Measurements from ENCODE around the gene CEP68. TPM values are rescaled to one million over a fixed set of nuclear protein-coding genes. Genes with fewer than 3 reads are reported as not detected.
"Not testable (repeated sequence)": the region's sequence is repeated elsewhere in the genome, so short reads cannot be mapped to it uniquely, and the experiment has no call there.

The CEP68 gene
- total RNA-seq, 1 donor: 38.5 TPM

GRCh38 chr2:65030476-65031332, 25.5 kb upstream of the CEP68 start:
- no peak for DNase-seq (ENCODE audit: low read depth in 2 of 3, low spot score in 2 of 3)

DNA sequence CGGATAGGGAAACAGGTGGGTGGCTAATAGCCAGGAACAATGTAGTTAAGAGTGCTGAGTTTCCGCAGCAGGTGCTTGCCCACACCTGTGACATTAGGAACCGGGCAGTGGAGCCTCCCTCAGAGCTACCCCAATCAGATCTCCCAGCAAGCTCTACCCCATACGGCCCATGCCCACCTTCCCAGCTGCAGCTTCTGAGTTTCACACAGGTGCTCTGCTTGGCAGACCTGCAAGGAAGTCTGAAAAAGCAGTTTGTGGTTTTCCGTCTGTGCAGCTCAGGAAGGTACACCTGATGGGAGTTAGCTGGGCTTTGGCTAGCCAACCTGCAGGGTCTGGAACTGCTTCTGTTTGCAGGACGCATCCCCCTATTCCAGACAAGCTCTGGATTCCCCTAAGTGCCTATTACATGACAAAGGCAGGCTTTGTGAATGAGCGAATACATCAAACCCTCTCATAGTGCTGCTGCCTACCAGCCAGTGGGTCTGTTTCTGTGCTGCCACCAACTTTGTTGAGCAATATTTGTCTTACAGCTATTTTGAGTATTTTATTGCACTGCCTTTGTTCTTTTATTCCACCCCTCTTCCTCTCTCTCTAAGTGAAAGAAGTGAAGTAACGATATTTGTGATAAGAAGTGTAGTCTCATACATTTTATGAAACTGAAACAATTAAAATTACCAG, 24.7 kb upstream of the CEP68 start:
- no peak for DNase-seq (ENCODE audit: low read depth in 2 of 3, low spot score in 2 of 3)

- no peak for DNase-seq (ENCODE audit: low read depth in 2 of 3, low spot score in 2 of 3)
These were observed 23.9 kb upstream of the CEP68 start for GRCh38 chr2:65032019-65032975.

DNA sequence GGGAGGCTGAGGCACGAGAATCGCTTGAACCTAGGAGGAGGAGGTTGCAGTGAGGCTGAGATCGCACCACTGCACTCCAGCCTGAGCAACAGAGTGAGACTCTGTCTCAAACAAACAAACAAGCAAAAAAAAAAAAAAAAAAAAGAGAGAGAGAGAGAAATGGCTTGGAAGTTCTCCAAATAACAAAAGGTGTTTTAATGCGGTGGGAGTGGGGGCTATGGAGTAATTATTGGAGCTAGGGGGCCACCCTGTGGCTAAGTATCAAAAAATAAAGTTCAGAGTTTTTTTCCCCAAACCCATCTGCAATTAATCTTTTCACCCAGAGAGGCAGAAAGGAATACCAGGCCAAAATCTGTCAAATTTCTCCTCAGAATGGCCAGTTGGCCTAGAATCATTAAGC, 23.0 kb upstream of the CEP68 start:
- peak in 2 of 3 donors; percentile 61 to 77 for DNase-seq (ENCODE audit: low read depth in 2 of 3, low spot score in 2 of 3)

GRCh38 chr2:65033667-65034066, 22.5 kb upstream of the CEP68 start:
- not testable (repeated sequence) for DNase-seq (ENCODE audit: low read depth in 2 of 3, low spot score in 2 of 3)

DNA sequence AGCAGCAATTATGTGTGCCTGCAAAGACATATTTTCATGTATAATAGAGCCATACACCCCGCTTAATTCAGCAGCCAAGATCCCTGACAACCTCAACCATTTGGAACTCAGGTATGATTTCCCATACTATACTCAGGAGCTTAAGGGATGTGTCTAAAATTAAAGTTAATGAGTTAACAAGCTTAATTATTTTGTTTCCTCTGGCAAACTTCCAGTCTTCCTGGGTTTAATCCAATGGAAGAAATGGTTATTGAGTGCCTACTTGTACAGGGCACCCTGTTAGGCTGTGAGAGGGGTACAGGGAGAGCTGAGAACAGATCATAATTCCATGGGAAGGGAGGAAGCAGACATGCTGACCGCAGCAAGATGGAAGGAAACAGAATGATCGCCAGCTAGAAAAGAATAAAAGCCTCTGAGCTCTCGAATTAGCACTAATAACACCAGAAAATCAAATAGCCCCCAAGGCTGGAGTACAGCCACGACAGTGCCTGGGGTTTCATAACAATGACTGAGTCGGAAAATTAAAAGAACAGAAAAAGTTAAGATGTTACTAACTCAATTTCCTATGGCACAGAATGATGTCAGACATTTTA, 20.8 kb upstream of the CEP68 start:
- no peak for DNase-seq (ENCODE audit: low read depth in 2 of 3, low spot score in 2 of 3)

DNA sequence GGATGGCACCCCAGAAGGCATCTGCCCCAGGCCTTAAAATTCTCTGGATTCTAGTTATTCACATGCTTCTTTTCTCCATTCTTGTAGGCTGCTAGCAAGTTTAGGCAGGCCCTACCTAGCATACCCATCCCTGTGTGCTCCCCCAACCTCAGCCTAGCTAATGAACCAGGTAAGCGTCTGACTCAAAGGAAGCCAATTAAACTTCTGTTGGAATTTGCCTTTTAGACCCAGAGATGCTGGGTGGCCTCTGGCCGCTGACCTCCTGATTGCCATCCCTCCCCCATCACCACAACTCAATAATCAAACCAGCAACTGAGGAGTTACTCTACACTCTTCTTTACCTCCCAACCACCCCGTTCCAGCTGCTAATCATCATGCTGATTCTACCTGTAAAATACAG, 19.0 kb upstream of the CEP68 start:
- no peak for DNase-seq (ENCODE audit: low read depth in 2 of 3, low spot score in 2 of 3)

DNA sequence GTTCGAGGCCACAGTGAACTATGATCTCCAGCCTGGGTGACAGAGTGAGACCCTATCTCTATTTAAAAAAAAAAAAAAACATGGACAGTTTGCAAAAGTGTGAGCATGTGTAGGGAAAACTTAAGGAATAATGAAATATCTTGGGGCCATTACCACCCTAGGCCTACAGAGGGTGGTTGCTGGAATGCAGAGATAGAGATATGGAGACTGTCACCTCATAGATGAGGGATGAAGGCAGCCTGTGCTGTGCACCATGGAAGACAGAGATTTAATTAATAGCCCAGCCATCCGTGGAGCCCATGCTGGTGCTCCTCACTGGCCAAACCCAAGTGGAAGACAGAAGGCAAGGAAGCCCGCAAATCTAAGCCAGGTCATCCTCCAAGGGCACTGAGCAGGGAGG, 16.6 kb upstream of the CEP68 start:
- no peak for DNase-seq (ENCODE audit: low read depth in 2 of 3, low spot score in 2 of 3)

DNA sequence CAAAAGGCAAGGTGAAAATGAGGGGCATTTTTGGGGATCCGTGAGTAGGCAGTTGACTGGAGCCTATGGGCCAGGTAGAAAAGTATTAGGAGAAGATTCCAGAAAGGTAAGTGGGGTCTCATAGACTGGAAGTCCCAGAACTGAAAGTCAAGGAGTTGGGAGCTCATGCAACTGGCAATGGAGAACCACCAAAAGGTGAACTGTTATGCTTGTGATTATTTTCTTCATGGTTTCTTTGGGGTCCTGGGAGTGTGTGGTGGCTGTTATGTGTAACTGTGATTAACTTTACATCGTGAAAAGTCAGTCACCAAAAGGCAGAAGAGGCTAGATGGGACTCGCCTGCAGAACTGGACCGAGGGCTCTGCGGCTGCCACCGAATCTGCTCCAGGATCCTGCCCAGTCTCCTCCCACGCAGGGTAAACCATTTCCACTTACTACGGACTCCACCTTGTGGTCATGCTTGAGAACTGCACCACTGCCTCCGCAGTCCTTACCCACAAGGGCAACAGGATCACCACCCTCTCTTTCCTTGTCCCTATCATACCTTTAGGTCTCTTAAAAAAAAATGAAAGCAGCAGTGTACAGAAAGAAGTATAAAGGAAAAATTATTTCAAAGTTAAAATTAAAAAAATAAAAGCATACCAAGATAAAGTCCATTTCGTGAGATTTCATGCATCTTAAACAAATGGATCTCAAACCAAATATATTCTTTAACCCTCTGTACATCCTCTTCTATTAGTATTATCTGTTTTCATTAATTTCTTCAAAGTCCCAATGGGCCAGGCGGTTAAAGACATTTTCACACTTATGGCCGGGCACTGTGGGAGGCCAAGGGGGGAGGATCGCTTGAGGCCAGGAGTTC, 15.6 kb upstream of the CEP68 start:
- peak; percentile 57 to 77 (median 73) for DNase-seq (ENCODE audit: low read depth in 2 of 3, low spot score in 2 of 3)

DNA sequence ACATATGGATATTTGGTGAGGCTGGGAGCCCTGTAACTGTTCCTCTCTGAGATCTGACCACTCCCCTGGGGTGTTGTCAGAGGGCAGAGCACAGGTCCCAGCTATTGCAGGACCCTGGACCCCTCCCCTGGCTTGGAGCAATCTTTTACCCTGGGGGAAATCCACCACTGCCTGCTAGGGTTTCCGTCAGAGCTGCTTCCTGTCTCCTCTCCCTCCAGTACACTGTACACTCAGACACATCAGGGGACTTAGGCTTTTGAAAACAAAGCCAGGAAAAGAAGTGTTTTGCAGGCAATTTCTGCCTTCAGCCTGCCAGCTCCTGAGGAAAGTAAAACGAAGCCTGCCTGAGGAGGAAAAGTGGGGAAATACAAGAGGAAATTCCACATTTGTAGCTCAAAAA, 13.2 kb upstream of the CEP68 start:
- DNase-seq (ENCODE audit: low read depth in 2 of 3, low spot score in 2 of 3): no peak

- no peak for DNase-seq (ENCODE audit: low read depth in 2 of 3, low spot score in 2 of 3)
These were observed 12.0 kb upstream of the CEP68 start for GRCh38 chr2:65044097-65044735.

- DNase-seq (ENCODE audit: low read depth in 2 of 3, low spot score in 2 of 3): no peak
These were observed 10.6 kb upstream of the CEP68 start for GRCh38 chr2:65045651-65046050.

- no peak for DNase-seq (ENCODE audit: low read depth in 2 of 3, low spot score in 2 of 3)
These were observed 9.4 kb upstream of the CEP68 start for GRCh38 chr2:65046633-65047407.

DNA sequence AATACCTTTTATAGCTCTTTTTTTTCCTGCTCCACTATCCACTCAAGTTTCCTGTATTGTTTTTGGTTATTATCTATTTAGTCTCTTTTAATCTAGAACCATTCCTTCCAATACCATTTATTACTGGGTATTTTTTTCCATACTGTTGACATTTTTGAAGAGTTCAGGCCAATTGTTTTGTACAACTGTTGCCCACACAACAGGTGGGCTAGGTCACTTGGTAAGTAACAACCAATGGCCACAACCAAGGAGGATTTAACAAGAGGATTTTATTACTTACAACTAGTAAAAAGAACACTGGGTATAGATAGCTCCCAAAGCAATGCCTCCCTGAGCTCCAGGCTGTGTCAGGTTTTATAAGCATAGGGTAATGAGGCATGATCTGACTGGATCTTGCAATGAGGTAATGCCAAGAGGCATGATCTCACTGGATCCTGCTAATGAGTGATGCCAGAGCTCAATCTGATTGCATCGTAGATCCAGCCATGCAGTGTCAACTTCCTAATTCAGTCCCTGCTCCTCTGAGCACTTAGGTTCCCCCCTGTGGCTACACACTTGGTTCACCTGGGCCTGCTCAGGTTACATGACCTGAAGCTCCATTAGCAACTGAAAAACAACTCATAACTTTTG, 7.1 kb upstream of the CEP68 start:
- DNase-seq (ENCODE audit: low read depth in 2 of 3, low spot score in 2 of 3): no peak

- DNase-seq (ENCODE audit: low read depth in 2 of 3, low spot score in 2 of 3): no peak
These were observed 5.3 kb upstream of the CEP68 start for GRCh38 chr2:65050931-65051330.

GRCh38 chr2:65053199-65053598, 3.0 kb upstream of the CEP68 start:
- DNase-seq (ENCODE audit: low read depth in 2 of 3, low spot score in 2 of 3): peak in 2 of 3 donors; percentile 45 to 72

GRCh38 chr2:65054749-65055421, 1.3 kb upstream of the CEP68 start:
- DNase-seq (ENCODE audit: low read depth in 2 of 3, low spot score in 2 of 3): no peak

Data from hematopoietic multipotent progenitor cell (in vitro differentiated cells).